Breast epithelium (tissue), 3 donors: ENCODE measurements around the gene DYNC1I1.

Source experiments
- CTCF ChIP-seq, 3 donors: fragments of 450-650 bp; IDR thresholded peaks; one replicate each; pipeline ENCODE4 v1.5.1; 2016 to 2017; ENCODE audit warnings: antibody characterized with exemption in 3 of 3, mild to moderate bottlenecking in 3 of 3, moderate library complexity in 3 of 3
- POLR2A ChIP-seq: fragments of 450-650 bp; IDR thresholded peaks from one replicate; pipeline ENCODE4 v1.6.1; 2016; ENCODE audit warnings: antibody characterized with exemption, mild to moderate bottlenecking, moderate library complexity
- POLR2AphosphoS5 ChIP-seq, 3 donors: sonication (generic); formaldehyde crosslinking; IDR thresholded peaks; one replicate each; pipeline ENCODE4 v1.6.1; 2017; ENCODE audit warnings: antibody characterized with exemption in 3 of 3

GRCh38 chr7:95999481-95999880, 227.1 kb downstream of the DYNC1I1 start:
- TF ChIP-seq POLR2AphosphoS5 (IDR thresholded peaks at IDR 0.05) (no peak), CTCF (IDR thresholded peaks at IDR 0.05) (no peak), POLR2A (no peak)
